OCI-LY1 (cell line): ENCODE measurements around the gene DDAH1.

Experiments used
- CTCF ChIP-seq: fragments of 200-600 bp; sonication (generic), shearing (Covaris generic); IDR thresholded peaks from 2 replicates; pipeline ENCODE4 v1.5.1; 2017; ENCODE audit warnings: mild to moderate bottlenecking, antibody characterized with exemption, low read length, moderate library complexity, mixed read lengths
- EZH2 ChIP-seq: fragments of 200-600 bp; sonication (generic), shearing (Covaris generic); IDR thresholded peaks from 2 replicates; pipeline ENCODE4 v1.8.0; 2017; ENCODE audit warnings: borderline replicate concordance, mixed run types, mild to moderate bottlenecking, antibody characterized with exemption, low read length, moderate library complexity, mixed read lengths

DNA sequence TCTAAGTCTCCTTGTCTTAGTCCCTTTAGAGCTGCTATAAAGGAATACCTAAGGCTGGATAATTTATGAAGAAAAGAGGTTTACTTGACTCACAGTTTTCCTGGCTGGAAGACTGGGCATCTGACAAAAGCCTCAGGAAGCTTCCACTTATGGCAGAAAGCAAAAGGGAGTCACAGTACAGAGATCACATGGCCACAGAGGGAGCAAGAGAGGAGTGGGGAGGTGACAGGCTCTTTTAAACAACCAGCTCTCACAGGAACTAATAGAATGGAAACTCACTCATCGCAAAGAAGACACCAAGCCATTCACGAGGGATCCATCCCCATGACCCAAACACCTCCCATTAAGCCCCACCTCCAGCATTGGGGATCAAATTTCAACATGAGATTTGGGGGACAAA lies 68.8 kb downstream of the DDAH1 start:
- TF ChIP-seq CTCF: no peak
- no peak for TF ChIP-seq EZH2
